SH-SY5Y (cell line): Measurements from ENCODE around the gene PFDN2.

Experiments used
- GATA2 ChIP-seq: IDR thresholded peaks from 2 replicates; pipeline ENCODE4 v1.6.1; 2011; ENCODE audit warnings: mild to moderate bottlenecking, low read depth, low read length
- GATA3 ChIP-seq: IDR thresholded peaks from 2 replicates; pipeline ENCODE4 v1.6.1; 2011; ENCODE audit warnings: low read depth, mild to moderate bottlenecking, low read length, moderate library complexity

The PFDN2 gene

GRCh38 chr1:161083748-161084596 lies 33.9 kb downstream of the PFDN2 start:
- TF ChIP-seq GATA3: no peak
- TF ChIP-seq GATA2: no peak

GRCh38 chr1:161082996-161083747 lies 34.7 kb downstream of the PFDN2 start:
- TF ChIP-seq GATA2 (no peak), GATA3 (no peak)

- TF ChIP-seq GATA3 (no peak), GATA2 (no peak)
These were observed 35.4 kb downstream of the PFDN2 start for GRCh38 chr1:161082483-161082882.

GRCh38 chr1:161081519-161081918 lies 36.3 kb downstream of the PFDN2 start:
- TF ChIP-seq GATA2 (no peak), GATA3 (no peak)

GRCh38 chr1:161080441-161081405 lies 37.1 kb downstream of the PFDN2 start:
- TF ChIP-seq GATA3 (no peak), GATA2 (no peak)

GRCh38 chr1:161079436-161080110 lies 38.3 kb downstream of the PFDN2 start:
- TF ChIP-seq GATA3 (no peak), GATA2 (no peak)

GRCh38 chr1:161077426-161077825 lies 40.4 kb downstream of the PFDN2 start:
- no peak for TF ChIP-seq GATA2
- no peak for TF ChIP-seq GATA3

GRCh38 chr1:161076410-161076809 lies 41.4 kb downstream of the PFDN2 start:
- TF ChIP-seq GATA2 (no peak), GATA3 (no peak)

GRCh38 chr1:161074676-161075368 lies 43.0 kb downstream of the PFDN2 start:
- TF ChIP-seq GATA2: no peak
- no peak for TF ChIP-seq GATA3

GRCh38 chr1:161073474-161074121 lies 44.2 kb downstream of the PFDN2 start:
- TF ChIP-seq GATA3: no peak
- no peak for TF ChIP-seq GATA2

- TF ChIP-seq GATA3 (no peak), GATA2 (no peak)
These were observed 44.9 kb downstream of the PFDN2 start for GRCh38 chr1:161072751-161073449.

GRCh38 chr1:161071886-161072371 lies 45.9 kb downstream of the PFDN2 start:
- no peak for TF ChIP-seq GATA3
- TF ChIP-seq GATA2: no peak
